GM12872 (cell line): ENCODE data around the gene DPEP2.

Source experiments
- TF ChIP-seq, protein P1 (sequence below): IDR thresholded peaks from 3 replicates; pipeline ENCODE4 v1.5.1; 2011; ENCODE audit warnings: low read depth, mild to moderate bottlenecking, low read length, moderate library complexity; ENCODE audit not compliant: insufficient read depth

DPEP2 gene

GRCh38 chr16:67950335-67950843 lies 48.9 kb downstream of the DPEP2 start:
- TF ChIP-seq, protein P1, sequence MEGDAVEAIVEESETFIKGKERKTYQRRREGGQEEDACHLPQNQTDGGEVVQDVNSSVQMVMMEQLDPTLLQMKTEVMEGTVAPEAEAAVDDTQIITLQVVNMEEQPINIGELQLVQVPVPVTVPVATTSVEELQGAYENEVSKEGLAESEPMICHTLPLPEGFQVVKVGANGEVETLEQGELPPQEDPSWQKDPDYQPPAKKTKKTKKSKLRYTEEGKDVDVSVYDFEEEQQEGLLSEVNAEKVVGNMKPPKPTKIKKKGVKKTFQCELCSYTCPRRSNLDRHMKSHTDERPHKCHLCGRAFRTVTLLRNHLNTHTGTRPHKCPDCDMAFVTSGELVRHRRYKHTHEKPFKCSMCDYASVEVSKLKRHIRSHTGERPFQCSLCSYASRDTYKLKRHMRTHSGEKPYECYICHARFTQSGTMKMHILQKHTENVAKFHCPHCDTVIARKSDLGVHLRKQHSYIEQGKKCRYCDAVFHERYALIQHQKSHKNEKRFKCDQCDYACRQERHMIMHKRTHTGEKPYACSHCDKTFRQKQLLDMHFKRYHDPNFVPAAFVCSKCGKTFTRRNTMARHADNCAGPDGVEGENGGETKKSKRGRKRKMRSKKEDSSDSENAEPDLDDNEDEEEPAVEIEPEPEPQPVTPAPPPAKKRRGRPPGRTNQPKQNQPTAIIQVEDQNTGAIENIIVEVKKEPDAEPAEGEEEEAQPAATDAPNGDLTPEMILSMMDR: no peak

DNA sequence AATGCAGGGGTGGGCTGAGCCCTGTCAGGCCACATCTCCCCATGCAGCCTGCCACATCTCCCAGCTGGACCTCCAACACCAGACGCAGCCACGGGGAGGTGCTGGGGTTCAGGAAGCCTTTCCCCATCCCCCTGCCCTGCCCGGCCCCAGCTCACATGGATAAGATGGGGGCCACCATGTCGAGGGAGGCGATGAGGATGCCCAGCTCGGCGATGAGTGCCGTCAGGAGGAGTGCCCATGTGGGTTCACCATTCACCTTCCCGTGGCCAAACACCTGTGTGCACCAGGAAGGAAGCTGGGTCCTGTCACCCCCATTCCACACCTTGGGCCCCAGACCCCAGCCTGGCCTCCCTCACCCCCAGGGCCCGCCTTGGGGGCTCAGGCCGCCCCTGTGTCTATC lies 49.6 kb downstream of the DPEP2 start:
- TF ChIP-seq, protein P1: no peak

GRCh38 chr16:67948015-67948414 lies 51.3 kb downstream of the DPEP2 start:
- TF ChIP-seq, protein P1: no peak

DNA sequence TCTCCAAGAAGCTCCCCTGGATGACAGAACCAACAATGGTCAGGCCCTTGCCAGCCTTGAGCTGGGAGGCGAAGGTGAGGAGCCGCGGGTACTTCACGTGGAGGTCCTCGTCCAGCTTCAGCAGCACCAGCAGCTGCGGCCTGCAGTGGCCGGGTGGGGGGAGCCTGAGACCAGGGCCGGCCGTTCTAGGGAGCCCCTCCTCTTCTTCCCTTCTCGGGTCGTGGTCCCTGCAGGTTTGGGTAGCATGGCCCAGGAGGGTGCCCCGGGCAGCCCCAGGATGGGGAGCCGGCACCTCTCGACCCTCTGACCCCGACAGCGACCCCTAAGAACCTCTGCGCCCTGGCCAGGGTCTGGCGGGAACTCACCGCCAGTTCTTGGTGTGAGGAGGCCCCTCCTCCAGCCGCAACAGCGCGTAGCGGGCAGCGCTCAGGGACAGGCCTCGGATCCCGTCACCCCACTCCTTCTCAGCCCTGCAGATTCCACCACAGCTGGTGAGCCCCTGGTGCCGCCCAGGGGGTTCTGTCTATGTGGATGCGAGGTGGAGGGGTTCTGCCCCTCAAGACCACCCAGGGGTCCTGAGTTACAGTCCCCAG lies 52.2 kb downstream of the DPEP2 start:
- TF ChIP-seq, protein P1: no peak

DNA sequence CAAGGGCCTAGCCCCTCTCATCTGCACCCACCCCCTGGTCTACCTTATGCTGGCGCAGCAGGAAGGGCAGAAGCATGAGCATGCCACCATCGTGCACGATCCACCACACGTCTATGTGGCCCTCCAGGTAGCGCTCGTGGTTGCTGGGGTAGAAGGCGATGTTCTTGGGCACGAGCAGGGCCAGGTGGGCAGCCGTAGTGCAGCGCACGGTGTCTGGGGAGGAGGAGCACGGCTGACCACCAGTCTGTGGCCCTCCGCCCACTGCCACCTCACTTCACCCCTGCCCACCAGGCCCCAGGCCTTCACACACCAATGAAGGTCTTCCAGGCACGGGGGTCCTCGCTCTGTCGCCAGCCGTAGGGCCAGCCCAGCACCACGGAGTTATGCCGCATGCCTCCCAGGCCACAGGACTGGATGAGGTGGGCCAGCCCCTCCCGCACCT lies 53.1 kb downstream of the DPEP2 start:
- TF ChIP-seq, protein P1: no peak

DNA sequence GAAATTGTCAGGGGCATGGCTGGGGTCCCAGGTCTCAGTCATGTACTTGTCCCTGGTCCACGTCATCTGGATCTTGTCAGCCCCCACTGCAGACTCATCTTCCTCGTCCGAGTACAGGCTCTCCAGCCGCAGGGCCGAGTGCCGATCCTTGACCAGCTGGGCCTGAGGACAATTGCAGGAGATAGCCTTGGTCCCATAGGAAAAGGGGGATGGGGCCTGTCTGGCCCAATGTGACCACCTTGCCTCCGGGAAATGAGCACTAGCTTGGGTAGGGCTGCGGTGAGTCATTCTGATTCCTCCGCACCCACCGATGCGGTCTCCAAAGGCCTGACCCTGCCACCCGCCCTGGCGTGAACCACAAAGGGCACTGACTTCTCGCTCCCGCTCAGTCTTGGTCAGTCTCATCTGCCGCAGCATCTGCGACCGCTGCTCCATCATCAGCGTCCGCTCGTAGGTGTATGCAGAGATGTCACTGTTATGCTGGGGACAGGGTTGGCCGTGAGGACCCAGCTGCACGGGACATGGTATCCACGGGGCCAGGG lies 53.8 kb downstream of the DPEP2 start:
- TF ChIP-seq, protein P1: no peak

- TF ChIP-seq, protein P1: no peak
Measured at GRCh38 chr16:67944690-67945391, 54.4 kb downstream of the DPEP2 start.
